ENCODE measurements around the gene LRRC46.

LRRC46 gene

GRCh38 chr17:47878203-47879027, 46.9 kb downstream of the LRRC46 start:
- no peak for TF ChIP-seq FOXA1 (IDR thresholded peaks at IDR 0.05)
- no peak for TF ChIP-seq SUZ12 (IDR thresholded peaks at IDR 0.05)
- no peak for TF ChIP-seq BHLHE40 (IDR thresholded peaks at IDR 0.05; ENCODE audit: borderline replicate concordance)
- TF ChIP-seq TARDBP (IDR thresholded peaks at IDR 0.05) = no peak
- TF ChIP-seq ZNF384 (IDR thresholded peaks at IDR 0.05) = no peak
- TF ChIP-seq FOXM1 (IDR thresholded peaks at IDR 0.05; ENCODE audit: borderline replicate concordance) = no peak
- no peak for TF ChIP-seq LEF1 (IDR thresholded peaks at IDR 0.05; ENCODE audit: borderline replicate concordance)
- no peak for TF ChIP-seq ARNT (IDR thresholded peaks at IDR 0.05)
- TF ChIP-seq CTBP1 (IDR thresholded peaks at IDR 0.05; ENCODE audit: borderline replicate concordance) = no peak
- TF ChIP-seq SP1 (IDR thresholded peaks at IDR 0.05) = no peak
- no peak for TF ChIP-seq L3MBTL2 (conservative IDR thresholded peaks at IDR 0.05)
- no peak for TF ChIP-seq HDGF (IDR thresholded peaks at IDR 0.05; ENCODE audit: borderline replicate concordance)
- TF ChIP-seq NFRKB (IDR thresholded peaks at IDR 0.05) = no peak
- TF ChIP-seq ELF4 (IDR thresholded peaks at IDR 0.05) = no peak
- TF ChIP-seq FOXK2 (IDR thresholded peaks at IDR 0.05) = no peak
- ChIA-PET CTCF (interaction anchor here (17.9 kb wide), 1 partner anchor 34 kb away, joined by 355 read pairs; the partner anchor contains the start of gene SCRN2), POLR2A (interaction anchor here (1.2 to 1.4 kb wide), 2 partner anchors 14 to 17 kb away, joined by 4 to 5 read pairs; partner anchors contain the start of gene SP2)
- no peak for DNase-seq (ENCODE audit: extremely low spot score)

GRCh38 chr17:47879028-47879585, 47.6 kb downstream of the LRRC46 start:
- POLR2A ChIA-PET = interaction anchor here (1.1 to 1.4 kb wide), 3 partner anchors 13 to 48 kb away, joined by 3 to 5 read pairs (median 4); partner anchors contain the start of genes LRRC46, MRPL10 and SP2
- CTCF ChIA-PET = interaction anchor here (0.6 to 17.9 kb wide), 3 partner anchors 8 to 34 kb away, joined by 3 to 355 read pairs (median 3); partner anchors contain the start of gene SCRN2
- DNase-seq (ENCODE audit: extremely low spot score) = no peak

GRCh38 chr17:47879776-47880454, 48.4 kb downstream of the LRRC46 start:
- DNase-seq (ENCODE audit: extremely low spot score) = no peak
- ChIA-PET CTCF (interaction anchor here (1.3 to 17.9 kb wide), 3 partner anchors 9 to 35 kb away, joined by 3 to 355 read pairs (median 5); partner anchors contain the start of gene SCRN2), POLR2A (interaction anchor here (1.1 to 1.4 kb wide), 3 partner anchors 12 to 48 kb away, joined by 3 to 5 read pairs (median 4); partner anchors contain the start of genes LRRC46, MRPL10 and SP2)
- TF ChIP-seq PKNOX1 (IDR thresholded peaks at IDR 0.05) = no peak
- no peak for TF ChIP-seq NFRKB (IDR thresholded peaks at IDR 0.05)
- TF ChIP-seq ELF4 (IDR thresholded peaks at IDR 0.05) = no peak
- TF ChIP-seq CTBP1 (IDR thresholded peaks at IDR 0.05; ENCODE audit: borderline replicate concordance) = no peak
- TF ChIP-seq BHLHE40 (IDR thresholded peaks at IDR 0.05; ENCODE audit: borderline replicate concordance) = no peak
- TF ChIP-seq SP1 (IDR thresholded peaks at IDR 0.05) = no peak
- no peak for TF ChIP-seq ZNF384 (IDR thresholded peaks at IDR 0.05)
- no peak for TF ChIP-seq SUZ12 (IDR thresholded peaks at IDR 0.05)
- TF ChIP-seq FOXA1 (IDR thresholded peaks at IDR 0.05) = no peak
- TF ChIP-seq HDGF (IDR thresholded peaks at IDR 0.05; ENCODE audit: borderline replicate concordance) = no peak
- no peak for TF ChIP-seq FOXK2 (IDR thresholded peaks at IDR 0.05)

More at GRCh38 chr17:47879028-47879585, 47.6 kb downstream of the LRRC46 start:
- no peak for TF ChIP-seq NFRKB (IDR thresholded peaks at IDR 0.05)
- TF ChIP-seq ARNT (IDR thresholded peaks at IDR 0.05) = no peak
- TF ChIP-seq FOXA1 (IDR thresholded peaks at IDR 0.05) = no peak
- TF ChIP-seq BHLHE40 (IDR thresholded peaks at IDR 0.05; ENCODE audit: borderline replicate concordance) = no peak
- no peak for TF ChIP-seq PKNOX1 (IDR thresholded peaks at IDR 0.05)
- TF ChIP-seq FOXK2 (IDR thresholded peaks at IDR 0.05) = no peak
- no peak for TF ChIP-seq CTBP1 (IDR thresholded peaks at IDR 0.05; ENCODE audit: borderline replicate concordance)
- TF ChIP-seq TARDBP (IDR thresholded peaks at IDR 0.05) = no peak
- TF ChIP-seq ELF4 (IDR thresholded peaks at IDR 0.05) = no peak
- no peak for TF ChIP-seq LEF1 (IDR thresholded peaks at IDR 0.05; ENCODE audit: borderline replicate concordance)
- no peak for TF ChIP-seq SP1 (IDR thresholded peaks at IDR 0.05)
- TF ChIP-seq FOXM1 (IDR thresholded peaks at IDR 0.05; ENCODE audit: borderline replicate concordance) = no peak
- TF ChIP-seq L3MBTL2 (conservative IDR thresholded peaks at IDR 0.05) = no peak
- TF ChIP-seq SUZ12 (IDR thresholded peaks at IDR 0.05) = no peak
- no peak for TF ChIP-seq ZNF384 (IDR thresholded peaks at IDR 0.05)
- no peak for TF ChIP-seq HDGF (IDR thresholded peaks at IDR 0.05; ENCODE audit: borderline replicate concordance)

- CTCF ChIA-PET = interaction anchor here (0.7 to 17.9 kb wide), 3 partner anchors 9 to 135 kb away, joined by 3 to 355 read pairs (median 4); partner anchors contain the start of gene SCRN2
These were observed 50.8 kb downstream of the LRRC46 start for GRCh38 chr17:47882247-47882646.

More at GRCh38 chr17:47882247-47882646, 50.8 kb downstream of the LRRC46 start:
- TF ChIP-seq SP1 (IDR thresholded peaks at IDR 0.05) (no peak), BHLHE40 (IDR thresholded peaks at IDR 0.05; ENCODE audit: borderline replicate concordance) (no peak), HDGF (IDR thresholded peaks at IDR 0.05; ENCODE audit: borderline replicate concordance) (no peak), SUZ12 (IDR thresholded peaks at IDR 0.05) (no peak), PKNOX1 (IDR thresholded peaks at IDR 0.05) (no peak), CTBP1 (IDR thresholded peaks at IDR 0.05; ENCODE audit: borderline replicate concordance) (no peak), FOXA1 (IDR thresholded peaks at IDR 0.05) (no peak), ELF4 (IDR thresholded peaks at IDR 0.05) (no peak), FOXK2 (IDR thresholded peaks at IDR 0.05) (no peak), FOXM1 (IDR thresholded peaks at IDR 0.05; ENCODE audit: borderline replicate concordance) (no peak), TARDBP (IDR thresholded peaks at IDR 0.05) (no peak), LEF1 (IDR thresholded peaks at IDR 0.05; ENCODE audit: borderline replicate concordance) (no peak), ARNT (IDR thresholded peaks at IDR 0.05) (no peak)
- no peak for DNase-seq (ENCODE audit: extremely low spot score)
- POLR2A ChIA-PET = interaction anchor here (0.7 to 1.6 kb wide), 4 partner anchors 9 to 233 kb away, joined by 3 to 12 read pairs (median 4); partner anchors contain the start of genes KPNB1, SCRN2 and SP2

Data from HEK293T (cell line).